ENCODE measurements around the gene FAF2. TPM values are rescaled to one million over a fixed set of nuclear protein-coding genes. Genes with fewer than 3 reads are reported as not detected.
A peak's percentile ranks its signal among the peaks of the same experiment; 100 is the strongest.

FAF2 gene
- total and polyA plus RNA-seq, 10 donors, result 7.6 to 41.3 (median 31.8) TPM

- Histone ChIP-seq H3K27me3 (replicated peaks in 1 of 7) (no peaks in the 10 kb centered on the region), H3K4me1 (no peaks in the 10 kb centered on the region), H3K36me3 (peaks cover 6 to 100% (median 88%) of the 10 kb centered on the region in 6 donors), H3K9me3 (no peaks in the 10 kb centered on the region), H3K27ac (no peak overlapping the region), H3K4me3 (no peak overlapping the region)
- no peak for DNase-seq
- TF ChIP-seq CTCF (IDR thresholded peaks at IDR 0.05 in 8 of 11, conservative IDR thresholded peaks at IDR 0.05 in 3 of 11) (no peak), POLR2A (IDR thresholded peaks at IDR 0.05) (no peak), POLR2AphosphoS5 (IDR thresholded peaks at IDR 0.05) (no peak)
- WGBS, 5 donors, result 87 to 100% (median 97%) methylated on average over 5 of the region's 5 CpGs
- intact Hi-C loops (cut with DNase I; ENCODE audit: low total_unique reads), result no loop called here
Measured at GRCh38 chr5:176503496-176503895, 55.3 kb downstream of the FAF2 start.

GRCh38 chr5:176507911-176508310 lies 59.7 kb downstream of the FAF2 start:
- intact Hi-C loops (cut with DNase I; ENCODE audit: low total_unique reads), result no loop called here
- peak overlapping the region in 1 of 8 donors; percentile 38 for H3K27ac ChIP-seq
- no peak overlapping the region for H3K4me3 ChIP-seq
- no peaks in the 10 kb centered on the region for H3K4me1 ChIP-seq
- no peaks in the 10 kb centered on the region for H3K27me3 ChIP-seq (replicated peaks in 1 of 7)
- no peak for DNase-seq
- TF ChIP-seq CTCF (IDR thresholded peaks at IDR 0.05 in 8 of 11, conservative IDR thresholded peaks at IDR 0.05 in 3 of 11) (no peak), POLR2A (IDR thresholded peaks at IDR 0.05) (no peak), POLR2AphosphoS5 (IDR thresholded peaks at IDR 0.05) (no peak)
- no peaks in the 10 kb centered on the region for H3K9me3 ChIP-seq
- 88 to 96% (median 94%) methylated on average over 2 of the region's 2 CpGs for WGBS, 5 donors
- peaks cover 3 to 73% (median 57%) of the 10 kb centered on the region in 6 donors for H3K36me3 ChIP-seq

GRCh38 chr5:176508603-176509002 lies 60.4 kb downstream of the FAF2 start:
- Histone ChIP-seq H3K27ac (peak overlapping the region in 1 of 8 donors; percentile 22), H3K9me3 (no peaks in the 10 kb centered on the region), H3K4me3 (no peak overlapping the region), H3K4me1 (no peaks in the 10 kb centered on the region), H3K36me3 (peaks cover 3 to 66% (median 50%) of the 10 kb centered on the region in 6 donors), H3K27me3 (replicated peaks in 1 of 7) (no peaks in the 10 kb centered on the region)
- 75 to 82% (median 79%) methylated on average over 4 of the region's 4 CpGs for WGBS, 5 donors
- TF ChIP-seq CTCF (IDR thresholded peaks at IDR 0.05 in 8 of 11, conservative IDR thresholded peaks at IDR 0.05 in 3 of 11), result no peak
- no peak for TF ChIP-seq POLR2A (IDR thresholded peaks at IDR 0.05)
- TF ChIP-seq POLR2AphosphoS5 (IDR thresholded peaks at IDR 0.05), result no peak
- intact Hi-C loops (cut with DNase I; ENCODE audit: low total_unique reads), result no loop called here
- no peak for DNase-seq

GRCh38 chr5:176513788-176514187 lies 65.6 kb downstream of the FAF2 start:
- H3K27me3 ChIP-seq (replicated peaks in 1 of 7), result no peaks in the 10 kb centered on the region
- 91 to 95% (median 93%) methylated on average over 12 of the region's 12 CpGs for WGBS, 5 donors
- no peak overlapping the region for H3K4me3 ChIP-seq
- intact Hi-C loops (cut with DNase I; ENCODE audit: low total_unique reads), result no loop called here
- H3K4me1 ChIP-seq, result peaks cover 0 to 31% (median 6%) of the 10 kb centered on the region in 6 donors
- TF ChIP-seq POLR2A (IDR thresholded peaks at IDR 0.05) (no peak), CTCF (IDR thresholded peaks at IDR 0.05 in 8 of 11, conservative IDR thresholded peaks at IDR 0.05 in 3 of 11) (no peak), POLR2AphosphoS5 (IDR thresholded peaks at IDR 0.05) (no peak)
- no peak overlapping the region for H3K27ac ChIP-seq
- no peaks in the 10 kb centered on the region for H3K9me3 ChIP-seq
- DNase-seq, result no peak
- H3K36me3 ChIP-seq, result peaks cover 0 to 14% (median 10%) of the 10 kb centered on the region in 6 donors
